Stimulated activated CD8-positive, alpha-beta memory T cell treated with anti-CD3 and anti-CD28 coated beads, Interleukin-15, amount 100 ng/mL, for 1 hour (primary cell): ENCODE results near the gene METRN.

Source experiments
- DNase-seq: peaks from one replicate; pipeline ENCODE4 v3.0.0-alpha.2; 2020; ENCODE audit warnings: low read depth

Gene METRN

DNA sequence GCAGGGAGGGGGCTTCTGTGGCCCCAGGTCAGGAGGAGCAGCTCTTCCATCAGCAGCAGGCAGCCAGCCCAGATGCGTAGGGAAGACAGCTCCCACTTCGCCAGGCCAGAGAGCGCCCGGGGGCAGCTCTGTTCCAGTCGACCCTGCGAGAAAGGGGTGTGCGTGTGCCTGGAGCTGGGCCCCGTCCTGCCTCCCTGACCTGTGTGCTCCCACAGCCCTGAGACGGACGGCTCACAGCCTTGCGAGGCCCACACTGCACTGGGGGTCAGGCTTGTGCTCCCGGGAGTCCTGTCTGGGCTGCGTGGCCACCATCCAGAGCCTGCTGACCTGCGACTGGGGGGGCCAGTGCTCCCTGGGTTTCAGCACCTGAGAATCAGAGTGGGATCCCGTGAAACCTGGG, 45.1 kb downstream of the METRN start:
- DNase-seq: no peak

DNA sequence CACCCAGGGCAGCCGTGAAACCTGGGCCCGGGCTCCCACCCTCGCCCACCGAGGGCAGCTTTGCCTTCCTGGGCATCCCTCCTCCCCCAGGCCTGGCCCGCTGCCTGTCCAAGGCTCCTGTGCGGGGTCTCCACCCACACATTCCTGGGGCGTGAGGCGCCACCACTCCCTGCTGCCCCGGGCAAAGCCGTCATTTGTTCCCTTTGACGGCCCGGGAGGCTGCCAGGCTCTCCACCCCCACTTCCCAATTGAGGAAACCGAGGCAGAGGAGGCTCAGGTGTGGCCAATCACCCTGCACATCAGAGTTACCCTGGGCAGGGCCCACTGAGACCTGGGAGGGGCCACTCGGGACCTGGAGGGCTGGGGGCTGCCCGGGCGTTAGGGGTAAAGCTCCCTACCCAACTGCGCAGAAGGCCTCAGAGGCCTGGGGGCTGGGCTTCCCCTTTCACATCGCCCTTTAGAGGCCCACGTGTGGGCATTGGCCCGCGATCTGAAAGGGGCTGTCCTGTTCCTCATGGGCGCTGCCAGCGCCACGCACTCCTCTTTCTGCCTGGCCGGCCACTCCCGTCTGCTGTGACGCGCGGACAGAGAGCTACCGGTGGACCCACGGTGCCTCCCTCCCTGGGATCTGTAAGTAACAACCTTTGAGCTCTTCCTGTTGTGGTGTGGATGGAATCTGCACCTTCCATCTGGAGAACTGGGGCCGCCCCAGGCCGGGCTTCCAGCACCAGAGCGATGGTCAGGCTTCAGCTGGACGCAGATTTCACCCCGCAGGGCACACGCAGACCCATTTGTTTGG, 45.8 kb downstream of the METRN start, which contains the start of gene MSLN:
TSS of gene MSLN (plus strand) at position 190 of the 799 bp plus-strand sequence. CDS start 1,947 bp downstream, outside the sequence.
- no peak for DNase-seq

- no peak for DNase-seq
These were observed 47.0 kb downstream of the METRN start for GRCh38 chr16:761625-762513.

GRCh38 chr16:762595-763268, 47.8 kb downstream of the METRN start:
- no peak for DNase-seq

DNA sequence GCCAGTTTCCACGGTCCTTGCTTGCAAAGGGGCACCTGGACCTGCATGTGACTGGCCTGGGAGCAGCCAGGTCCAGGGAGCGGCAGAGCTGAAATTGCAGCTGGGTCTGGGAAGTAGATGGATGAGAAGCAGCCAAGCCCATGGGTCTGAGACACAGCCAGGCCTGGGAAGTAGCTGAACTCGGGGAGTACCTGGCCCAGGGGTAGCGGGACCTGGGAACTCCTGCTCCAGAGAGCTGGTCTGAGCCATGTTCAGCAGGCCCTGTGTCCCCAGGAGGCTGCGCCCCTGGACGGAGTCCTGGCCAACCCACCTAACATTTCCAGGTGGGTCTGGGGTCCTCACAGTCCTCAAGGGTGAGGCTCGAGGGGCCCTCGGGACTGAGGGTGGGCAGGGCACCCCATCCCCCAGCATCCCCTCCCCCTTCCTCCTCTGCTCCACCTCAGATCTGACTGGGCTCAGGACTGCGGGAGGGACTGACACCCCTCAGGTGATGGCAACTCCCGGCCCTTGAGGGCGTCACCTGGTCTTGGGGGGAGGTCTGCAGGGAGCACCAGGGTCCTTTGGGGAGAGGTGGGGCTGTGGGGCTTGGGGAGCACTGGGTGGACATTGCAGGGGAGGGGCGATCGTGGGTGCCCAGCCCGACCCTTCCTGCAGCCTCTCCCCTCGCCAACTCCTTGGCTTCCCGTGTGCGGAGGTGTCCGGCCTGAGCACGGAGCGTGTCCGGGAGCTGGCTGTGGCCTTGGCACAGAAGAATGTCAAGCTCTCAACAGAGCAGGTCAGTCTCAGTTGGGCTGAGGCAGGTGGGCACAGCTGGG, 48.7 kb downstream of the METRN start:
- no peak for DNase-seq

DNA sequence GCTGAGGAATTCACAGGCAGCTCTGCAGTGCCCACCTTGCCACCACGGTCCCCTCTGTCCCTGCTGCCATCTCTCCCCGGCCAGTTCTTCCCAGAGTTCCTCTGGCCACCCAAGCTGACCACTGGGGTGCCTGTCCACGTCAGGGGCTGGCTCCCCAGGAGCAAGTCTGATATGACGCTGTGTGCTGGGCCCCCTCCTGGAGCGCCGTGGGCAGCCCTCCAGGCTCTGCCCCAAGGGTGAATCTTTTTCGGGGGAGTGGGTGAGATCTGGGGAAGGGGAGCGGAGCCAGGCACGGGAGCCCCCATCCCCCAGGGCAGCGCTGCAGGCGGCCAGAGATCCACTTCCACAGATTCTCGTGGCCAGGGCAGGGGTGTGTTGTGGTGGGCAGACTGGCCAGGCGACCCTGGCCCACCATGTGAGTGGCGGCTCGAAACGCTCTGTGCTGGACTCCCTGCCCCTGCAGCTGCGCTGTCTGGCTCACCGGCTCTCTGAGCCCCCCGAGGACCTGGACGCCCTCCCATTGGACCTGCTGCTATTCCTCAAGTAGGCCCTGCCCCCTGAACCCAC, 49.3 kb downstream of the METRN start:
- no peak for DNase-seq

DNA sequence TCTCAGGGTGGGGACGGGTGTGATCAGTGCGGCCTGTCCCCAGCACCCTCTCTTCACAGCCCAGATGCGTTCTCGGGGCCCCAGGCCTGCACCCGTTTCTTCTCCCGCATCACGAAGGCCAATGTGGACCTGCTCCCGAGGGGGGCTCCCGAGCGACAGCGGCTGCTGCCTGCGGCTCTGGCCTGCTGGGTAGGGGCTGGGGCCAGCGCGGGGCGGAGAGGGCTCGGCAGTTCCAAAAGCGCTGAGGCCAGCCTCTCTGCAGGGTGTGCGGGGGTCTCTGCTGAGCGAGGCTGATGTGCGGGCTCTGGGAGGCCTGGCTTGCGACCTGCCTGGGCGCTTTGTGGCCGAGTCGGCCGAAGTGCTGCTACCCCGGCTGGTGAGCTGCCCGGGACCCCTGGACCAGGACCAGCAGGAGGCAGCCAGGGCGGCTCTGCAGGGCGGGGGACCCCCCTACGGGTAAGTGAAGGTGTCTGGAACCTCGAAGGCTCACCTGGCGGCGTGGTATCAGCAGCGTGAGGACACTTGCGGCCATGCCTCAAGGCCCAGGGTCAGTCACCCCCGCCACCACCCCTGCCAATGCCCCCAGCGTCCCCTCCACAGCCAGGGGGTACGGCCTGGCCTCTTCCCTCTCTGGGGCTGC, 50.0 kb downstream of the METRN start:
- no peak for DNase-seq

- no peak for DNase-seq
These were observed 50.6 kb downstream of the METRN start for GRCh38 chr16:765488-765865.

DNA sequence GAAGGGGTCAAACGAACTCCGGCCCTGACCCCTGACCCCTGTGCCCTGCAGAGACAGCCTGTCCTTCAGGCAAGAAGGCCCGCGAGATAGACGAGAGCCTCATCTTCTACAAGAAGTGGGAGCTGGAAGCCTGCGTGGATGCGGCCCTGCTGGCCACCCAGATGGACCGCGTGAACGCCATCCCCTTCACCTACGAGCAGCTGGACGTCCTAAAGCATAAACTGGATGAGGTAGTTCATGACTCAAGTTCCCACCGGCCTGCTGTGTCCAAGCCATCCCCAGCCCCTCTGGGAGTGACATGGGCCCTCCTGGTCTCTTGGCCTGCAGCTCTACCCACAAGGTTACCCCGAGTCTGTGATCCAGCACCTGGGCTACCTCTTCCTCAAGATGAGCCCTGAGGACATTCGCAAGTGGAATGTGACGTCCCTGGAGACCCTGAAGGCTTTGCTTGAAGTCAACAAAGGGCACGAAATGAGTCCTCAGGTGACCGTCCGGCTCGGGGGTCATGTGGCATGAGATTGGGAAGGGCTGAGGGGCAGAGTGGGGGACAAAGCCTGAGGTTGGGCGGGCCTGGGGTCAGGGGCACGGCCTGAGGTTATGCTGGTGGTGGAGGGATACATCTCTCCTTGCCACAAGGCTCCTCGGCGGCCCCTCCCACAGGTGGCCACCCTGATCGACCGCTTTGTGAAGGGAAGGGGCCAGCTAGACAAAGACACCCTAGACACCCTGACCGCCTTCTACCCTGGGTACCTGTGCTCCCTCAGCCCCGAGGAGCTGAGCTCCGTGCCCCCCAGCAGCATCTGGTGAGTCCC, 51.3 kb downstream of the METRN start:
- DNase-seq: no peak

DNA sequence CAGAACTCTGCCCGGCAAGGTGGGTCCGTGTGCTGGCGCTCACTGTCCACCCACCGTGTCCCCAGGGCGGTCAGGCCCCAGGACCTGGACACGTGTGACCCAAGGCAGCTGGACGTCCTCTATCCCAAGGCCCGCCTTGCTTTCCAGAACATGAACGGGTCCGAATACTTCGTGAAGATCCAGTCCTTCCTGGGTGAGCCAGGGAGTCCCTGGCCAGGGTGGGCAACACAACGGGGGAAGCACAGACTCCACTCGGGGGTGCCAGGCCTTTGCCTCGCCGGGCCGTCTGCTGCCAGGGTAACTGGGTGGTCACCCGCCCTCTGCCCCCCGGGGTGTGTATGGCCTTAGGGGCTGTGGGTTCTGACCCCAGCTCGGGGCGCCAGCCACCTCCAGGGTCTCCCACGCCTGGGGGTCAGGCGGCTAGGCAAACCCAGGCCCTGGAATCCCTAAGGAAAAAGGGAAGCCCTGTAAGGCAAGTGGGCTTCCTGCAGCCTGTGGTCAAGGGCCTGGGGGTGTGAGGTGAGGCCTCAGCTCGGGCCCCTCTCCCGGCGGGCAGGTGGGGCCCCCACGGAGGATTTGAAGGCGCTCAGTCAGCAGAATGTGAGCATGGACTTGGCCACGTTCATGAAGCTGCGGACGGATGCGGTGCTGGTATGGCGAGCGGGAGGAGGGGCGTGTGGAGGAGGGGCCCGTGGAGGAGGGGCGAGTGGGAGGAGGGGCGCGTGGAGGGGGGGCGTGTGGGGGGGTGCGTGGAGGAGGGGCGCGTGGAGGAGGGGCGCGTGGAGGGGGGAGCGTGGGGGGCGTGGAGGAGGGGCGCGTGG, 52.1 kb downstream of the METRN start:
- DNase-seq: no peak

DNA sequence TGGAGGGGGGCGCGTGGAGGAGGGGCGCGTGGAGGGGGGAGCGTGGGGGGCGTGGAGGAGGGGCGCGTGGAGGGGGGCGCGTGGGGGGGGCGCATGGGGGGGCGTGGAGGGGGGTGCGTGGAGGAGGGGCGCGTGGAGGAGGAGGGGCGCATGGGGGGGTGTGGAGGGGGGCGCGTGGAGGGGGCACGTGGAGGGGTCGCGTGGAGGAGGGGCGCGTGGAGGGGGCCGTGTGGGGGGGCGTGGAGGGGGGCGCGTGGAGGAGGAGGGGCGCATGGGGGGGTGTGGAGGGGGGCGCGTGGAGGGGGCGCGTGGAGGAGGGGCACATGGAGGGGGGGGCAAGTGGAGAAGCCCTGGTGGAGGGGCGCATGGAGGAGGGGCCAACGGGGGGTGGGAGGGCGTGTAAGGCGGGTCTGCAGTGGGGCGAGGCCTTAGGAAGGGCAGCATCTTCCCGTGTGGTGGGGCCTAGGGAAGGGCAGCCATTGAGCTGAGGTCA, 52.9 kb downstream of the METRN start:
- DNase-seq: no peak

GRCh38 chr16:768428-768827, 53.5 kb downstream of the METRN start:
- DNase-seq: no peak
